Tibial nerve (tissue), 4 donors: ENCODE results near the gene TJAP1. TPM values are rescaled to one million over a fixed set of nuclear protein-coding genes. Genes with fewer than 3 reads are reported as not detected.

ENCODE experiments used
- DNase-seq, 2 donors: peaks; one replicate each; pipeline ENCODE4 v3.0.0-alpha.2; 2019; ENCODE audit warnings: low spot score in 2 of 2
- H3K27ac ChIP-seq, 4 donors: fragments of 200-600 bp; sonication (generic) in 3 of 4; one replicate each; pipeline ENCODE4 v1.5.1; 2017 to 2019; ENCODE audit warnings: mild to moderate bottlenecking in 1 of 4
- H3K27me3 ChIP-seq, 2 donors: fragments of 200-600 bp; sonication (generic) in 1 of 2; one replicate each; pipeline versions ENCODE4 v1.5.1 to v1.6.0; 2017 to 2019
- H3K36me3 ChIP-seq, 3 donors: fragments of 200-600 bp; sonication (generic); one replicate each; pipeline ENCODE4 v1.5.1; 2018 to 2019
- H3K4me1 ChIP-seq, 4 donors: fragments of 200-600 bp; sonication (generic) in 3 of 4; one replicate each; pipeline ENCODE4 v1.5.1; 2017 to 2019
- H3K4me3 ChIP-seq, 4 donors: fragments of 200-600 bp; sonication (generic) in 3 of 4; one replicate each; pipeline ENCODE4 v1.5.1; 2017 to 2019; ENCODE audit warnings: mild to moderate bottlenecking in 1 of 4, moderate library complexity in 1 of 4
- H3K9me3 ChIP-seq, 4 donors: fragments of 200-600 bp; sonication (generic) in 3 of 4; one replicate each; pipeline ENCODE4 v1.5.1; 2017 to 2019
- CTCF ChIP-seq, 5 experiments: fragments of 200-600 bp in 3 of 5; fragments of 450-650 bp in 2 of 5; sonication (generic) in 3 of 5; IDR thresholded peaks; one replicate each; pipeline ENCODE4 v1.5.1; 2016 to 2019; ENCODE audit warnings: antibody characterized with exemption in 5 of 5, mild to moderate bottlenecking in 3 of 5, moderate library complexity in 2 of 5
- EP300 ChIP-seq, 2 donors: sonication (generic); formaldehyde crosslinking; IDR thresholded peaks; one replicate each; pipeline ENCODE4 v1.6.1; 2017; ENCODE audit warnings: antibody characterized with exemption in 2 of 2, mild to moderate bottlenecking in 1 of 2
- POLR2A ChIP-seq, 2 donors: fragments of 450-650 bp; IDR thresholded peaks; one replicate each; pipeline ENCODE4 v1.6.1; 2017; ENCODE audit warnings: antibody characterized with exemption in 2 of 2, mild to moderate bottlenecking in 2 of 2, moderate library complexity in 2 of 2
- WGBS, 2 donors: methylation state at CpG; one replicate each; pipeline ENCODE4 v1.1.5; 2018; 5-methylcytosine and 5-hydroxymethylcytosine counted together
- small RNA-seq: library from RNA; depleted of rRNA; stranded (forward); fragments of <200 nt; gene quantifications from one replicate; pipeline ENCODE3, GENCODE V24; 2016
- total RNA-seq, 4 donors: library from RNA; depleted of rRNA; stranded (reverse); fragments of >200 nt; gene quantifications; one replicate each; pipeline ENCODE4 v1.1.0, GENCODE V29; 2016

TJAP1 gene
- total RNA-seq, 4 donors from 2014 or later: 30.2 to 43.8 (median 32.3) TPM

- H3K4me1 ChIP-seq: no peaks in the 10 kb centered on the region
- H3K4me3 ChIP-seq: no peak overlapping the region
- H3K27ac ChIP-seq: no peak overlapping the region
- H3K36me3 ChIP-seq: peaks cover 2 to 100% (median 16%) of the 10 kb centered on the region in 3 donors
- TF ChIP-seq CTCF (IDR thresholded peaks at IDR 0.05) (no peak), EP300 (IDR thresholded peaks at IDR 0.05) (no peak), POLR2A (IDR thresholded peaks at IDR 0.05) (no peak)
- 90 to 93% methylated on average over 3 of the region's 3 CpGs for WGBS, 2 donors
- H3K9me3 ChIP-seq: no peaks in the 10 kb centered on the region
- H3K27me3 ChIP-seq: no peaks in the 10 kb centered on the region
- DNase-seq: no peak
Measured at GRCh38 chr6:43547222-43547621, 69.9 kb downstream of the TJAP1 start.

Small RNAs within 50 kb of the gene (small RNA-seq; reads per million reads assigned to genes)
- gene MIR6780B (not detected), gene RF00426 (not detected), gene RNU6-1113P (not detected)

Other genes starting within 250 kb of the TJAP1 start
- 100 to 1,000 TPM in 2 of 4 donors, 10 to 100 TPM in 2; 61.8 to 114 (median 101) TPM for gene DNPH1, start 248.1 kb upstream of the TJAP1 start, total RNA-seq
- not detected for gene TTBK1, start 234.1 kb upstream of the TJAP1 start, total RNA-seq
- gene SLC22A7, start 179.3 kb upstream of the TJAP1 start, total RNA-seq: not detected
- 10 to 100 TPM in 1 of 4 donors, 1 to 10 TPM in 2, not detected in 1; 5.2 to 12.7 (median 6.1) TPM for gene CRIP3, start 168.7 kb upstream of the TJAP1 start, total RNA-seq
- gene ZNF318, start 107.9 kb upstream of the TJAP1 start, total RNA-seq: 10 to 100 TPM; 18.4 to 26.4 (median 22.9) TPM
- 10 to 100 TPM; 14.9 to 35.9 (median 27.1) TPM for gene ABCC10, start 50.0 kb upstream of the TJAP1 start, total RNA-seq
- 1 to 10 TPM in 2 of 4 donors, not detected in 2; 1.0 to 3.5 TPM for gene DLK2, start 22.0 kb upstream of the TJAP1 start, total RNA-seq
- 1 to 10 TPM in 3 of 4 donors, under 1 TPM in 1; 0.59 to 2.4 (median 1.3) TPM for gene LRRC73, start 32.8 kb downstream of the TJAP1 start, total RNA-seq
- gene YIPF3, start 39.4 kb downstream of the TJAP1 start, total RNA-seq: 100 to 1,000 TPM in 1 of 4 donors, 10 to 100 TPM in 3; 61.7 to 105 (median 77.9) TPM
- gene POLR1C, start 39.5 kb downstream of the TJAP1 start, total RNA-seq: 10 to 100 TPM; 24.5 to 45.5 (median 29.7) TPM
- 10 to 100 TPM; 12.5 to 38.3 (median 32.8) TPM for gene XPO5, start 98.5 kb downstream of the TJAP1 start, total RNA-seq
- 1 to 10 TPM; 6.0 to 9.2 (median 8.5) TPM for gene POLH, start 98.6 kb downstream of the TJAP1 start, total RNA-seq
- 10 to 100 TPM; 33.2 to 58.5 (median 39.7) TPM for gene GTPBP2, start 151.7 kb downstream of the TJAP1 start, total RNA-seq
- 10 to 100 TPM; 16.3 to 36.9 (median 21.5) TPM for gene MAD2L1BP, start 158.3 kb downstream of the TJAP1 start, total RNA-seq
- under 1 TPM in 3 of 4 donors, not detected in 1; 0.30 to 0.66 (median 0.63) TPM for gene RSPH9, start 167.5 kb downstream of the TJAP1 start, total RNA-seq
- gene MRPS18A, start 210.2 kb downstream of the TJAP1 start, total RNA-seq: 10 to 100 TPM; 38.1 to 45.8 (median 43.9) TPM